GM23338 (cell line): ENCODE results near the gene KRTAP4-3. TPM values are rescaled to one million over a fixed set of nuclear protein-coding genes. Genes with fewer than 3 reads are reported as not detected.

ENCODE experiments used
- ATAC-seq: fragments of 200-7000 bp; cut with Tn5 transposase; 3 replicates; pipeline ENCODE4 v1.9.1; 2020
- DNase-seq: peaks from one replicate; pipeline ENCODE4 v3.0.0-alpha.2; 2015; ENCODE audit warnings: low spot score
- H2AFZ ChIP-seq: fragments of 200-600 bp; sonication (generic); 2 replicates; pipeline ENCODE4 v1.8.0; 2016; ENCODE audit warnings: antibody characterized with exemption, mild to moderate bottlenecking, moderate library complexity
- H3F3A ChIP-seq: fragments of 200-600 bp; sonication (generic); replicated peaks from 2 replicates; pipeline ENCODE4 v1.8.0; 2017; ENCODE audit warnings: antibody characterized with exemption, mixed run types, low read depth
- H3K27ac ChIP-seq: fragments of 200-600 bp; sonication (generic); 2 replicates; pipeline ENCODE4 v1.6.1; 2016; ENCODE audit warnings: low read depth
- H3K27me3 ChIP-seq: fragments of 200-600 bp; sonication (generic); 2 replicates; pipeline ENCODE4 v1.8.0; 2016; ENCODE audit warnings: mild to moderate bottlenecking, mixed run types, moderate library complexity; ENCODE audit not compliant: insufficient read depth
- H3K36me3 ChIP-seq: fragments of 200-600 bp; sonication (generic); 2 replicates; pipeline ENCODE4 v1.8.0; 2016; ENCODE audit warnings: mild to moderate bottlenecking; ENCODE audit not compliant: insufficient read depth
- H3K4me1 ChIP-seq: fragments of 200-600 bp; sonication (generic); 2 replicates; pipeline ENCODE4 v1.8.0; 2016; ENCODE audit warnings: mild to moderate bottlenecking, moderate library complexity; ENCODE audit not compliant: insufficient read depth
- H3K4me2 ChIP-seq: fragments of 200-600 bp; sonication (generic); 2 replicates; pipeline ENCODE4 v1.7.1; 2017; ENCODE audit warnings: mixed run types
- H3K4me3 ChIP-seq: fragments of 200-600 bp; sonication (generic); 2 replicates; pipeline ENCODE4 v1.6.1; 2016; ENCODE audit warnings: mixed run types
- H3K79me2 ChIP-seq: fragments of 200-600 bp; sonication (generic); replicated peaks from 2 replicates; pipeline ENCODE4 v1.8.0; 2017; ENCODE audit warnings: mild to moderate bottlenecking; ENCODE audit not compliant: insufficient read depth
- H3K9me2 ChIP-seq: fragments of 200-600 bp; sonication (generic); 2 replicates; pipeline ENCODE4 v1.8.0; 2017; ENCODE audit not compliant: insufficient read depth
- H4K20me1 ChIP-seq: fragments of 200-600 bp; sonication (generic); replicated peaks from 2 replicates; pipeline ENCODE4 v1.8.0; 2017; ENCODE audit warnings: mild to moderate bottlenecking; ENCODE audit not compliant: insufficient read depth
- H3K27ac Mint-ChIP-seq: 2 replicates; pipeline ENCODE4 v1.8.0; 2020; ENCODE audit warnings: inconsistent platforms, mild to moderate bottlenecking, moderate library complexity, mixed read lengths
- H3K27me3 Mint-ChIP-seq: 3 replicates; pipeline ENCODE4 v1.8.0; 2022; ENCODE audit warnings: low read depth, mild to moderate bottlenecking, moderate library complexity, mixed read lengths, inconsistent platforms; ENCODE audit not compliant: insufficient read depth, poor library complexity
- H3K36me3 Mint-ChIP-seq: 3 replicates; pipeline ENCODE4 v1.8.0; 2021; ENCODE audit warnings: low read depth, mild to moderate bottlenecking, inconsistent platforms, moderate library complexity, mixed read lengths
- H3K4me1 Mint-ChIP-seq: 3 replicates; pipeline ENCODE4 v1.8.0; 2020; ENCODE audit warnings: mild to moderate bottlenecking, inconsistent platforms, mixed read lengths
- H3K4me3 Mint-ChIP-seq: 3 replicates; pipeline ENCODE4 v1.8.0; 2021; ENCODE audit warnings: moderate library complexity, mild to moderate bottlenecking, inconsistent platforms, mixed read lengths
- H3K9me3 Mint-ChIP-seq: 3 replicates; pipeline ENCODE4 v1.8.0; 2020; ENCODE audit warnings: moderate library complexity, mild to moderate bottlenecking, inconsistent platforms, mixed read lengths
- CREB1 ChIP-seq: fragments of 250-450 bp; sonication (Bioruptor Pico); IDR thresholded peaks from 2 replicates; pipeline ENCODE4 v1.5.0; 2020; ENCODE audit warnings: low read depth, mild to moderate bottlenecking, moderate library complexity
- ETS1 ChIP-seq: IDR thresholded peaks from 2 replicates; pipeline ENCODE4 v1.6.1; 2016; ENCODE audit warnings: antibody characterized with exemption
- EZH2 ChIP-seq: fragments of 200-600 bp; sonication (generic); IDR thresholded peaks from one replicate; pipeline ENCODE4 v1.8.0; 2017; ENCODE audit warnings: antibody characterized with exemption, mild to moderate bottlenecking, low read depth; ENCODE audit not compliant: unreplicated experiment
- EZH2phosphoT487 ChIP-seq: fragments of 200-600 bp; sonication (generic); IDR thresholded peaks from one replicate; pipeline ENCODE4 v1.8.1; 2018; ENCODE audit warnings: antibody characterized with exemption; ENCODE audit not compliant: unreplicated experiment
- JUNB ChIP-seq: IDR thresholded peaks from one replicate; pipeline ENCODE4 v1.6.1; 2016; ENCODE audit warnings: antibody characterized with exemption; ENCODE audit not compliant: unreplicated experiment
- NANOG ChIP-seq: IDR thresholded peaks from 2 replicates; pipeline ENCODE4 v1.6.1; 2016; ENCODE audit warnings: antibody characterized with exemption, borderline replicate concordance
- POLR2AphosphoS5 ChIP-seq: IDR thresholded peaks from 2 replicates; pipeline ENCODE4 v1.6.1; 2016; ENCODE audit warnings: antibody characterized with exemption, low read depth
- STAT1 ChIP-seq: IDR thresholded peaks from one replicate; pipeline ENCODE4 v1.6.1; 2016; ENCODE audit warnings: antibody characterized with exemption; ENCODE audit not compliant: unreplicated experiment
- ZNF114 ChIP-seq: fragments of 250-450 bp; sonication (Bioruptor Pico); IDR thresholded peaks from 2 replicates; pipeline ENCODE4 v1.5.0; 2020; ENCODE audit warnings: mild to moderate bottlenecking, moderate library complexity
- ZNF331 ChIP-seq: fragments of 250-450 bp; sonication (Bioruptor Pico); IDR thresholded peaks from 2 replicates; pipeline ENCODE4 v1.5.0; 2020; ENCODE audit warnings: low read depth, mild to moderate bottlenecking, moderate library complexity
- ZNF462 ChIP-seq: fragments of 250-450 bp; sonication (Bioruptor Pico); IDR thresholded peaks from 2 replicates; pipeline ENCODE4 v1.5.0; 2020; ENCODE audit warnings: mild to moderate bottlenecking, moderate library complexity
- polyA plus RNA-seq: library from polyadenylated mRNA; unstranded; fragments of >200 nt; fragmentation: Nextera tagmentation; extraction: Ambion mirVana; gene quantifications from 2 replicates; pipeline ENCODE4 v1.2.1, GENCODE V29; 2016
- total RNA-seq: library from RNA; depleted of rRNA; stranded (reverse); fragments of >200 nt; shearing (Covaris generic); gene quantifications from 2 replicates; pipeline ENCODE4 v1.2.3, GENCODE V29; 2014
- TF ChIP-seq, protein P1 (sequence below): IDR thresholded peaks from one replicate; pipeline ENCODE4 v1.6.1; 2018; ENCODE audit warnings: antibody characterized with exemption; ENCODE audit not compliant: unreplicated experiment
- TF ChIP-seq, protein P2 (sequence below), 2 experiments: fragments of 200-600 bp in 1 of 2; sonication (generic) in 1 of 2; conservative IDR thresholded peaks; 2 replicates each; pipeline versions ENCODE4 v1.5.1 to v1.6.1; 2016 to 2017; ENCODE audit warnings: antibody characterized with exemption in 2 of 2, low read depth in 2 of 2, mild to moderate bottlenecking in 2 of 2, moderate library complexity in 1 of 2

The KRTAP4-3 gene
- total and polyA plus RNA-seq, 2 experiments from 2014 or later: not detected

DNA sequence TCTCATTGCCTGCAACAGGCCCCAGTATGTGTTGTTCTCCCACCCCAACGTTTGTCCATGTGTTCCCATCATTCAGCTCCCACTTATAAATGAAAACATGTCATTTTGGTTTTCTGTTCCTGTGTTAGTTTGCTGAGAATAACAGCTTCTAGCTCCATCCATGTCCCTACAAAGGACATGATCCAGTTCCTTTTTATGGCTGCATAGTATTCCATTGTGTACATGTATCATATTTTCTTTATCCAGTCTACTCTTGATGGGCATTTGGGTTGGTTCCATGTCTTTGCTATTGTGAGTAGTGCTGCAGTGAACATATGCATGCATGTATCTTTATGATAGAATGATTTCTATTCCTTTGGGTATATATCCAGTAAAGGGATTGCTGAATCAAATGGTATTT is 47.7 kb upstream of the KRTAP4-3 start:
- H3K27ac ChIP-seq: no peak overlapping the region
- no peaks in the 10 kb centered on the region for H4K20me1 ChIP-seq
- no peak overlapping the region for H3K4me3 ChIP-seq
- DNase-seq (no peak), ATAC-seq (no peak)
- H3F3A ChIP-seq: no peaks in the 10 kb centered on the region
- no peaks in the 10 kb centered on the region for H3K4me1 ChIP-seq
- H3K27me3 Mint-ChIP-seq: peaks cover 5% of the 10 kb centered on the region
- H3K79me2 ChIP-seq: no peaks in the 10 kb centered on the region
- H3K36me3 ChIP-seq: no peaks in the 10 kb centered on the region
- H3K27ac Mint-ChIP-seq: no peak overlapping the region
- TF ChIP-seq STAT1: no peak
- no peak for TF ChIP-seq ETS1
- no peak for TF ChIP-seq ZNF331 (CRISPR knock-in tag)
- TF ChIP-seq POLR2AphosphoS5: no peak
- TF ChIP-seq JUNB: no peak
- no peak for TF ChIP-seq NANOG
- TF ChIP-seq ZNF462 (CRISPR knock-in tag): no peak
- no peak for TF ChIP-seq CREB1 (CRISPR knock-in tag)
- no peak for TF ChIP-seq ZNF114 (CRISPR knock-in tag)
- TF ChIP-seq EZH2phosphoT487: no peak
- TF ChIP-seq EZH2: no peak
- TF ChIP-seq, protein P1, sequence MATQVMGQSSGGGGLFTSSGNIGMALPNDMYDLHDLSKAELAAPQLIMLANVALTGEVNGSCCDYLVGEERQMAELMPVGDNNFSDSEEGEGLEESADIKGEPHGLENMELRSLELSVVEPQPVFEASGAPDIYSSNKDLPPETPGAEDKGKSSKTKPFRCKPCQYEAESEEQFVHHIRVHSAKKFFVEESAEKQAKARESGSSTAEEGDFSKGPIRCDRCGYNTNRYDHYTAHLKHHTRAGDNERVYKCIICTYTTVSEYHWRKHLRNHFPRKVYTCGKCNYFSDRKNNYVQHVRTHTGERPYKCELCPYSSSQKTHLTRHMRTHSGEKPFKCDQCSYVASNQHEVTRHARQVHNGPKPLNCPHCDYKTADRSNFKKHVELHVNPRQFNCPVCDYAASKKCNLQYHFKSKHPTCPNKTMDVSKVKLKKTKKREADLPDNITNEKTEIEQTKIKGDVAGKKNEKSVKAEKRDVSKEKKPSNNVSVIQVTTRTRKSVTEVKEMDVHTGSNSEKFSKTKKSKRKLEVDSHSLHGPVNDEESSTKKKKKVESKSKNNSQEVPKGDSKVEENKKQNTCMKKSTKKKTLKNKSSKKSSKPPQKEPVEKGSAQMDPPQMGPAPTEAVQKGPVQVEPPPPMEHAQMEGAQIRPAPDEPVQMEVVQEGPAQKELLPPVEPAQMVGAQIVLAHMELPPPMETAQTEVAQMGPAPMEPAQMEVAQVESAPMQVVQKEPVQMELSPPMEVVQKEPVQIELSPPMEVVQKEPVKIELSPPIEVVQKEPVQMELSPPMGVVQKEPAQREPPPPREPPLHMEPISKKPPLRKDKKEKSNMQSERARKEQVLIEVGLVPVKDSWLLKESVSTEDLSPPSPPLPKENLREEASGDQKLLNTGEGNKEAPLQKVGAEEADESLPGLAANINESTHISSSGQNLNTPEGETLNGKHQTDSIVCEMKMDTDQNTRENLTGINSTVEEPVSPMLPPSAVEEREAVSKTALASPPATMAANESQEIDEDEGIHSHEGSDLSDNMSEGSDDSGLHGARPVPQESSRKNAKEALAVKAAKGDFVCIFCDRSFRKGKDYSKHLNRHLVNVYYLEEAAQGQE: no peak
- TF ChIP-seq, protein P2, sequence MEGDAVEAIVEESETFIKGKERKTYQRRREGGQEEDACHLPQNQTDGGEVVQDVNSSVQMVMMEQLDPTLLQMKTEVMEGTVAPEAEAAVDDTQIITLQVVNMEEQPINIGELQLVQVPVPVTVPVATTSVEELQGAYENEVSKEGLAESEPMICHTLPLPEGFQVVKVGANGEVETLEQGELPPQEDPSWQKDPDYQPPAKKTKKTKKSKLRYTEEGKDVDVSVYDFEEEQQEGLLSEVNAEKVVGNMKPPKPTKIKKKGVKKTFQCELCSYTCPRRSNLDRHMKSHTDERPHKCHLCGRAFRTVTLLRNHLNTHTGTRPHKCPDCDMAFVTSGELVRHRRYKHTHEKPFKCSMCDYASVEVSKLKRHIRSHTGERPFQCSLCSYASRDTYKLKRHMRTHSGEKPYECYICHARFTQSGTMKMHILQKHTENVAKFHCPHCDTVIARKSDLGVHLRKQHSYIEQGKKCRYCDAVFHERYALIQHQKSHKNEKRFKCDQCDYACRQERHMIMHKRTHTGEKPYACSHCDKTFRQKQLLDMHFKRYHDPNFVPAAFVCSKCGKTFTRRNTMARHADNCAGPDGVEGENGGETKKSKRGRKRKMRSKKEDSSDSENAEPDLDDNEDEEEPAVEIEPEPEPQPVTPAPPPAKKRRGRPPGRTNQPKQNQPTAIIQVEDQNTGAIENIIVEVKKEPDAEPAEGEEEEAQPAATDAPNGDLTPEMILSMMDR (conservative IDR thresholded peaks at IDR 0.05; ENCODE audit: low read depth in 2 of 2): no peak
- H3K9me3 Mint-ChIP-seq: 0 out of 3 replicates have a peak, but pooled peaks cover 2% of the 10 kb centered on the region
- no peak overlapping the region for H3K4me2 ChIP-seq
- no peak overlapping the region for H2AFZ ChIP-seq
- no peaks in the 10 kb centered on the region for H3K4me1 Mint-ChIP-seq
- H3K36me3 Mint-ChIP-seq: no peaks in the 10 kb centered on the region
- H3K4me3 Mint-ChIP-seq: no peak overlapping the region
- 0 out of 2 replicates have a peak, but pooled peaks cover 6% of the 10 kb centered on the region for H3K9me2 ChIP-seq
- no peaks in the 10 kb centered on the region for H3K27me3 ChIP-seq
